22Rv1 (cell line): ENCODE measurements around the gene WDR55.
A peak's percentile ranks its signal among the peaks of the same experiment; 100 is the strongest.
"Not testable (repeated sequence)": the region's sequence is repeated elsewhere in the genome, so short reads cannot be mapped to it uniquely, and the experiment has no call there.

Experiments used
- H3K27ac ChIP-seq: fragments of 450-650 bp; 2 replicates; pipeline ENCODE4 v1.5.1; 2017
- ZFX ChIP-seq: fragments of 450-650 bp; IDR thresholded peaks from 2 replicates; pipeline ENCODE4 v1.6.1; 2017; ENCODE audit warnings: antibody characterized with exemption, borderline replicate concordance
- TF ChIP-seq, protein P1 (sequence below): fragments of 450-650 bp; IDR thresholded peaks from 2 replicates; pipeline ENCODE4 v1.5.1; 2017; ENCODE audit warnings: mild to moderate bottlenecking

The WDR55 gene

DNA sequence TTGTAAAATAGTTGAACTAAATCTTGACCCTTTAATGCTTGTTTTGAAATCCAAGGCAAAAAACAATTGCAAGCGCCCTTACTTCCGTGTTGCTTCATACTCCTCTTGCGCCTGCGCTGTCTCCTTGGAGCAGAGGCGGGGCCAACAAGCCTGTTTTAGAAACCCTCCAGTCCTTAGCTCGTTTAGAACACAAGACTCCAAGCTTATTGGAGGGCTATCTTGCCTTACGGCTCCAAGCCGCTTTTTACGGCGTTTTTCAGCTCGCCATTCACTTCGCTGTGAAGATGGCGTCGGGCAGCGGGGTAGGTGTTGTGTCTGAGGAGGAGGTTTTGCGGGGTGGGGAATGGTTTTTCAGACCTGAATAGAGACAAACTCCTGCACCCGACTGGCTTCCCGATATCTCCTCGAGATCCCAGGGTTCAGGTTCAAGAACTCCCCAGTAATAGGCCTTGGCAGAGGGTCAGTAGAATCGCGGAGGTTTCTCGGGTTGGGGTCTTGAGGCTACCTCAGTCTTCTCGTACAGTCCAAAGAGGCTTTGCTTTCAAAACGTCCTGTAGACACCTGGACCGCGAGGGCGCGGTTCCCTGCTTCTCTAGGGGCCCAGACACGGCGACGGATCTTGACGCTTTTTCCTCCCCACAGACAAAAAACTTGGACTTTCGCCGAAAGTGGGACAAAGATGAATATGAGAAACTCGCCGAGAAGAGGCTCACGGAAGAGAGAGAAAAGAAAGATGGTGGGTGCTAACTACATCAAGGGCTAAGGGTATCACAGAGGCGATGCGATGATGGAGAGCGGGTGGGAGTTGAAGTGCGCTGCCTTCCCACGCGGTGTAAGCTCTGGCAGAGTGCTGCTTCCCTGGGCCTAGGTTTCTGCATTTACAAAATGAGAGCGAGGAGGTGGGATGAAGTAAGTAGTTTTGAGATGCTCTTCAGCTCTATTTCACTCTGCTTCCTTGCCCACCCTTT is 35.8 kb downstream of the WDR55 start, which contains the start of gene ZMAT2:
Gene ZMAT2 (plus strand): TSS at position 271 of the 968 bp plus-strand sequence. CDS start 14 bp downstream, at position 285.
- peak within 1 kb of the TSS; percentile 49 for H3K27ac ChIP-seq
- TF ChIP-seq ZFX: no peak
- TF ChIP-seq, protein P1, sequence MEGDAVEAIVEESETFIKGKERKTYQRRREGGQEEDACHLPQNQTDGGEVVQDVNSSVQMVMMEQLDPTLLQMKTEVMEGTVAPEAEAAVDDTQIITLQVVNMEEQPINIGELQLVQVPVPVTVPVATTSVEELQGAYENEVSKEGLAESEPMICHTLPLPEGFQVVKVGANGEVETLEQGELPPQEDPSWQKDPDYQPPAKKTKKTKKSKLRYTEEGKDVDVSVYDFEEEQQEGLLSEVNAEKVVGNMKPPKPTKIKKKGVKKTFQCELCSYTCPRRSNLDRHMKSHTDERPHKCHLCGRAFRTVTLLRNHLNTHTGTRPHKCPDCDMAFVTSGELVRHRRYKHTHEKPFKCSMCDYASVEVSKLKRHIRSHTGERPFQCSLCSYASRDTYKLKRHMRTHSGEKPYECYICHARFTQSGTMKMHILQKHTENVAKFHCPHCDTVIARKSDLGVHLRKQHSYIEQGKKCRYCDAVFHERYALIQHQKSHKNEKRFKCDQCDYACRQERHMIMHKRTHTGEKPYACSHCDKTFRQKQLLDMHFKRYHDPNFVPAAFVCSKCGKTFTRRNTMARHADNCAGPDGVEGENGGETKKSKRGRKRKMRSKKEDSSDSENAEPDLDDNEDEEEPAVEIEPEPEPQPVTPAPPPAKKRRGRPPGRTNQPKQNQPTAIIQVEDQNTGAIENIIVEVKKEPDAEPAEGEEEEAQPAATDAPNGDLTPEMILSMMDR: no peak

DNA sequence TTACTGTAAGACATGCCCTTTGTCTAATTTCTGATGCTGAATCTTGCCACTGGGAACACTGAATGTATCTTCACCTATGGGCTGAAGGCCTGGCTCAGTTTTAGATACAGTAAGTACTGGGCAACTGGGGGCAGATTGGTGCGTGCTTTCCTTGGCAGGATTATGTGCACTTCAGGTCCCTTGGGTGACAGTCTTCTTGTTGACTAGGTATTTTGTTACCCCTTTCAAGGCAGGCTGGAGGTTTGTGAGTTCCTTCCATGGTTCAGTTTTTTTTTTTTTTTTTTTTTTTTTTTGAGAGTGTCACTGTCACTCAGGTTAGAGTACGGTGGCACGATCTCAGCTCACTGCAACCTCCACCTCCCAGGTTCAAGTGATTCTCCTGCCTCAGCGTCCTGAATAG is 43.1 kb downstream of the WDR55 start:
- no peak for TF ChIP-seq ZFX
- TF ChIP-seq, protein P1: no peak
- 0 out of 2 replicates have a peak overlapping the region, but pooled peaks have one; percentile 20 for H3K27ac ChIP-seq

DNA sequence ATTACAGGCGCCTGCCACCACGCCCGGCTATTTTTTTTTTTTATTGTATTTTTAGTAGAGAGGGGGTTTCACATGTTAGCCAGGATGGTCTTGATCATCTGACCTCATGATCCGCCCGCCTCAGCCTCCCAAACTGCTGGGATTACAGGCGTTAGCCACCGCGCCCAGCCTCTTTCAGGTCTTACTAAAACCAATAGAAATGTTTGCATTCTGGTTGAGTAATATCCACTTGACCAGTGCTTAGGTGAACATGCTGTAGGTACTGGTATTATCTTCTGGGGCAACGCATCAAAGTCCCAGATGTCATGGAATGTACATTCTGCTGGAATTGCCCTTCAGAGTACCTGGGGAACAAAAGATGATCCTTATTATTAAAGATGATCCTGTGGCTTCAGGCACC is 44.1 kb downstream of the WDR55 start:
- peak overlapping the region; percentile 23; the same call in 1 of the 2 replicates for H3K27ac ChIP-seq

DNA sequence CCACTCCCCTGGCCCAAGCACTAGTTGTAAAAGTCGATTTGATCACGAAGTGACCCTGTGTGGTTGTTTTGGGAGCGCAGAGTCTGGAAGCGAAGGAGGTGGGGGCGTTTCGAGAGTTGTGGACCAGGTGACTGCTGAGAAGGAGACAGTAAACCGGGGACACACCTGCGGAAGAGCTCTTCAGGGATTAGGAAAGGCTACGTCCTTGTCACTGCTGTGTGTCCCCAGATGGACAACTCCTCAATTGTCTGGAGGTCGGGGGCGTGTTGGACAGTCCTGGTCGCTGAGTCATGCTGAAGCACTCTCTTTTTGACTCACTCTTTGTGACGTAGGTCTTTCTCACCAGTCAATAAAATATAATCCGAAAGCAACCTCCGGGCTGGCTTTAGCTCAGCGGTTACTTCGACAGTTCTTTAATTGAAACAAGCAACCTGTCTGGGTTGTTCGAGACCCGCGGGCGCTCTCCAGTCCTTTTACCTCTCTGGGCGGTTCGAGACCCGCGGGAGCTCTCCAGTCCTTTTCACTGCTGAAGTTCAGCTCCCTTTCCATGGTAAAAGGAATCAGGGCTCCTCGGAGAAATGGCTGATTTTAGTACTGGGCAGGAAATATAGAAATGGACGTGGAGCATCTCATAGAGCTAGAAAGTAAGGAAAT is 46.3 kb downstream of the WDR55 start:
- TF ChIP-seq, protein P1: no peak
- TF ChIP-seq ZFX: no peak
- peak overlapping the region; percentile 94 for H3K27ac ChIP-seq

DNA sequence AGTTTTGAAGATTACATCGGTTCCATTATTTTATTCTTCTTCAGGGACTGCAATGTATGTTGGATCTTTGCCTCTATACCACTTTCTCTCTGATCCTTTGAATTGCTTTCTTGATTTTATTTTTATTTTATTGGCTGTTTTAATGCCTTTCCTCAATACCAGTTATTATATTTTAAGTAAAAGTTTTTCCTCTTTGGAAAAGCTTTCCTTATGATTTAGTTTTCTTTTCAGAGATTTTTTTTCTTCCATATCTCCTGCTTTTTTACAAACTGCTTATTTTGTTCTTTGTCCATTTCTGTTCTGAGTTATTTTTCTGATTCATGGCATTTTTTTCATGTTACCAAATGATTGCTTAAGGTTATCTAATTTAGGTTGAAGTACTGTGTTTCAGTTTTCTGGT is 47.1 kb downstream of the WDR55 start:
- TF ChIP-seq, protein P1: no peak
- no peak for TF ChIP-seq ZFX
- peak overlapping the region; percentile 94 for H3K27ac ChIP-seq

DNA sequence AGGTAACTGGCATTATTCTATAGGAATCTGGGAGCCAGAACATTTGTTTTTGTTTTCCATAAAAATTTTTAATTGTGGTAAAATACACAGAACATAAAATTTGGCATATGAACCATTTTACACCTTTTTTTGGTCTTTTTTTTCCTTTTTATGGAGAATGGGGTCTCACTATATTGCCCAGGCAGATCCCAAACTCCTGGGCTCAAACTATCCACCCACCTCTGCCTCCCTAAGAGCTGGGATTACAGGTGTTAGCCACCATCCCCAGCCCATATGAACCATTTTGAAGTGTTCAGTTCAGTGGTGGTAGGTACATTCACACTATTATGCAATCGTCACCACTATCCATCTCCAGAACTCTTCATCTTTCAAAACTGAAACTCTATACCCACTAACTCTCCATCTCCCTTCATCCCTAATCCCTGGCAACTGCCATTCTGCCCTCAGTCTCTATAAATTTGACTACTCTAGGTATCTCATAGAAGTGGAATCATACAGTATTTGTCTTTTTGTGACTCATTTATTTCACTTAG is 48.9 kb downstream of the WDR55 start:
- H3K27ac ChIP-seq: no peak overlapping the region
- TF ChIP-seq, protein P1: no peak
- no peak for TF ChIP-seq ZFX

DNA sequence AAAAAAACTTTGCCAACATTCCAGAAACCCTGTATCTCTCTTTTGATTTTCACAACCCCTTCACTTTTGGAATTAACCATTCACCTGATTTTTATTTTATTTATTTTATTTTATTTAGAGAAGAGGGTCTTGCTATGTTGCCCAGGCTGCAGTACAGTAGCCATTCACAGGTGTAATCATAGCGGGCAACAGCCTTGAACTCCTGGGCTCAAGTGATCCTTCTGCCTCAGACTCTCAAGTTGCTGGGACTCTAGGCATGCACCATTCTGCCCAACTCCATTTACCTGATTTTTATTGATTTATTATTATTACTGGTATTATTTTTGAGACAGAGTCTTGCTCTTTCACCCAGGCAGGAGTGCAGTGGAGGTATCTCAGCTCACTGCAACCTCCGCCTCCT is 51.5 kb downstream of the WDR55 start:
- not testable (repeated sequence) for H3K27ac ChIP-seq

DNA sequence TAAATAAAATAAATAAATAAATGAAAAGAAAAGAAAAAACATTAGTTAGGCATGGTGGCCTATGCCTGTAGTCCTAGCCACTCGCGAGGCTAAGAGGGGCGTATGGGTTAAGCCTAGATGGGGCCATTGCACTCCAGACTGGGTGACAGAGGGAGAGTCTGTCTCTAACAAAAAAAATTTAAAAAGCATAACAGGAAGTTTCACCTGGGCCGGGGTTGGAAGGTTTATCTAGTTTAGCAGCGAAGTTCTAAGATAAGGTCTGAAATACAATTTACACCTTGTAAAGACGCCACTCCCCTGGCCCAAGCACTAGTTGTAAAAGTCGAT is 53.5 kb downstream of the WDR55 start:
- no peak for TF ChIP-seq ZFX
- TF ChIP-seq, protein P1: no peak
- peak overlapping the region; percentile 37; the same call in 1 of the 2 replicates for H3K27ac ChIP-seq

DNA sequence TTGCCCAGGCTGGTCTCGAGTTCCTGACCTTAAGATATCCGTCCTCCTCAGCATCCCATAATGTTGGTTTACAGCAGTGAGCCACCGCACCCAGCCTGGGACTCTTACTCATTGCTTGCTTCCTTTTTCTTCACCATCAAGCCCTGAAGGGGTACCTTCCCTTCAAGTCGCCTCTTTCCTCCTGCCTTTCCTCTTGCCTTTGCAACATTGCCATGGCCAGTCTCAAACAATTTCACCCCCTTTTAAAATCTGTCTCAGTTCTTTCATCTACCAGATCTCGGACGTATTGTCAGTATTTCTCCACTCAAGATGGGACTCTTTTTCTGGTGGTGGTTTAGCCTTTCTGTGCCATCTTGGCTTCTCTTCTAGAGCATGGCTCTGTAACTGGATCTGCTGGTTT is 56.0 kb downstream of the WDR55 start:
- not testable (repeated sequence) for H3K27ac ChIP-seq

DNA sequence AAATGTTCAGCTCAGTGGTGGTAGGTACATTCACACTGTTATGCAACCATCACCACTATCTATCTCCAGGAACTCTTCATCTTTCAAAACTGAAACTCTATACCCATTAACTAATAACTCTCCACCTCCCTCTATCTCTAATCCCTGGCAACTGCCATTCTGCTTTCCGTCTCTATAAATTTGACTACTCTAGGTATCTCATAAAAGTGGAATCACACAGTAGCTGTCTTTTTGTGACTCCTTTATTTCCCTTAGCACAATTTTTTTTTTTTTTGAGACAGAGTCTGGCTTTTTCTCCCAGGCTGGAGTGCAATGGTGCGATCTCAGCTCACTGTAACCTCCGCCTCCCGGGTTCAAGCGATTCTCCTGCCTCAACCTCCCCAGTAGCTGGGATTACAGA is 56.7 kb downstream of the WDR55 start:
- H3K27ac ChIP-seq: not testable (repeated sequence)
